ENCODE data around the gene STARD3.

Gene STARD3

GRCh38 chr17:39659279-39660010, 22.5 kb downstream of the STARD3 start:
- no peaks in the 10 kb centered on the region for H3F3A ChIP-seq (ENCODE audit: low read depth)
- H2AFZ ChIP-seq (ENCODE audit: low read length), result no peak overlapping the region
- H3K4me3 ChIP-seq (ENCODE audit: low read length, poor library complexity, severe bottlenecking), result no peak overlapping the region
- H3K9me3 ChIP-seq (ENCODE audit: insufficient read depth, low read depth, low read length), result no peaks in the 10 kb centered on the region
- no peak overlapping the region for H3K4me2 ChIP-seq (ENCODE audit: low read depth, low read length, poor library complexity, severe bottlenecking)
- no peak for TF ChIP-seq EZH2phosphoT487 (IDR thresholded peaks at IDR 0.05; ENCODE audit: borderline replicate concordance)
- no peak for TF ChIP-seq CTCF (conservative IDR thresholded peaks at IDR 0.05; ENCODE audit: low read length)
- H3K9ac ChIP-seq (ENCODE audit: low read depth, low read length, poor library complexity, severe bottlenecking), result no peak overlapping the region
- no peaks in the 10 kb centered on the region for H3K4me1 ChIP-seq (ENCODE audit: insufficient read depth, low read length, poor library complexity, severe bottlenecking)
- H3K27me3 ChIP-seq (ENCODE audit: insufficient read depth, low read length, poor library complexity, severe bottlenecking), result no peaks in the 10 kb centered on the region
- peaks cover 52% of the 10 kb centered on the region; the same call in 1 of the 2 replicates for H3K36me3 ChIP-seq (ENCODE audit: insufficient read depth, low read length)
- H4K20me1 ChIP-seq (ENCODE audit: insufficient read depth, low read length, poor library complexity, severe bottlenecking), result no peaks in the 10 kb centered on the region
- no peaks in the 10 kb centered on the region for H3K79me2 ChIP-seq (ENCODE audit: insufficient read depth, low read length)
- H3K9me2 ChIP-seq (replicated peaks; ENCODE audit: low read depth, low read length), result no peaks in the 10 kb centered on the region

- TF ChIP-seq CTCF (conservative IDR thresholded peaks at IDR 0.05; ENCODE audit: low read length), result no peak
- TF ChIP-seq EZH2phosphoT487 (IDR thresholded peaks at IDR 0.05; ENCODE audit: borderline replicate concordance), result no peak
- Histone ChIP-seq H4K20me1 (ENCODE audit: insufficient read depth, low read length, poor library complexity, severe bottlenecking) (no peaks in the 10 kb centered on the region), H3K9ac (ENCODE audit: low read depth, low read length, poor library complexity, severe bottlenecking) (no peak overlapping the region), H3K9me2 (replicated peaks; ENCODE audit: low read depth, low read length) (no peaks in the 10 kb centered on the region), H3K4me3 (ENCODE audit: low read length, poor library complexity, severe bottlenecking) (no peak overlapping the region), H3K36me3 (ENCODE audit: insufficient read depth, low read length) (peaks cover 52% of the 10 kb centered on the region; the same call in 1 of the 2 replicates), H3K4me1 (ENCODE audit: insufficient read depth, low read length, poor library complexity, severe bottlenecking) (no peaks in the 10 kb centered on the region), H3K27me3 (ENCODE audit: insufficient read depth, low read length, poor library complexity, severe bottlenecking) (no peaks in the 10 kb centered on the region), H2AFZ (ENCODE audit: low read length) (no peak overlapping the region), H3K79me2 (ENCODE audit: insufficient read depth, low read length) (no peaks in the 10 kb centered on the region), H3K9me3 (ENCODE audit: insufficient read depth, low read depth, low read length) (no peaks in the 10 kb centered on the region), H3F3A (ENCODE audit: low read depth) (no peaks in the 10 kb centered on the region), H3K4me2 (ENCODE audit: low read depth, low read length, poor library complexity, severe bottlenecking) (no peak overlapping the region)
These were observed 23.0 kb downstream of the STARD3 start for GRCh38 chr17:39660011-39660360.

GRCh38 chr17:39660397-39661385, 23.7 kb downstream of the STARD3 start:
- Histone ChIP-seq H3K4me1 (ENCODE audit: insufficient read depth, low read length, poor library complexity, severe bottlenecking) (no peaks in the 10 kb centered on the region), H3K4me3 (ENCODE audit: low read length, poor library complexity, severe bottlenecking) (no peak overlapping the region), H3F3A (ENCODE audit: low read depth) (no peaks in the 10 kb centered on the region), H3K9me2 (replicated peaks; ENCODE audit: low read depth, low read length) (no peaks in the 10 kb centered on the region), H3K9ac (ENCODE audit: low read depth, low read length, poor library complexity, severe bottlenecking) (no peak overlapping the region), H4K20me1 (ENCODE audit: insufficient read depth, low read length, poor library complexity, severe bottlenecking) (no peaks in the 10 kb centered on the region), H3K4me2 (ENCODE audit: low read depth, low read length, poor library complexity, severe bottlenecking) (no peak overlapping the region), H3K79me2 (ENCODE audit: insufficient read depth, low read length) (no peaks in the 10 kb centered on the region), H2AFZ (ENCODE audit: low read length) (no peak overlapping the region), H3K27me3 (ENCODE audit: insufficient read depth, low read length, poor library complexity, severe bottlenecking) (no peaks in the 10 kb centered on the region), H3K36me3 (ENCODE audit: insufficient read depth, low read length) (peaks cover 52% of the 10 kb centered on the region; the same call in 1 of the 2 replicates), H3K9me3 (ENCODE audit: insufficient read depth, low read depth, low read length) (no peaks in the 10 kb centered on the region)
- TF ChIP-seq CTCF (conservative IDR thresholded peaks at IDR 0.05; ENCODE audit: low read length), result no peak
- TF ChIP-seq EZH2phosphoT487 (IDR thresholded peaks at IDR 0.05; ENCODE audit: borderline replicate concordance), result no peak
